Metanephros (tissue), 1 donor: ENCODE data around the gene PRRX2. TPM values are rescaled to one million over a fixed set of nuclear protein-coding genes. Genes with fewer than 3 reads are reported as not detected.

Experiments used
- total RNA-seq: library from RNA; depleted of rRNA; stranded (reverse); fragments of >200 nt; gene quantifications from one replicate; pipeline ENCODE4 v1.2.3, GENCODE V29; 2014

The PRRX2 gene
- 2.1 TPM for total RNA-seq

GRCh38 chr9:129665389-129665775 is at the start of gene PRRX2:
Gene PRRX2, plus strand, starts transcription at chr9:129665647. Its CDS starts 221 bp downstream, at chr9:129665868.

GRCh38 chr9:129620669-129621295 is 44.7 kb upstream of the PRRX2 start, which contains the start of gene C9orf50:
Gene C9orf50, minus strand, starts transcription at chr9:129621101. Its CDS starts 527 bp downstream, at chr9:129620574.

GRCh38 chr9:129626079-129626624 is 39.3 kb upstream of the PRRX2 start, which contains the start of gene NTMT1:
Gene NTMT1, plus strand, starts transcription at chr9:129626163. Its CDS starts 6,541 bp downstream, at chr9:129632704.

GRCh38 chr9:129641750-129642585 is 23.5 kb upstream of the PRRX2 start, which contains the start of gene ASB6:
Gene ASB6, minus strand, starts transcription at chr9:129642151. Its CDS starts 152 bp downstream, at chr9:129641999.

GRCh38 chr9:129752900-129753729 is 87.7 kb downstream of the PRRX2 start, which contains the start of gene PTGES:
Gene PTGES, minus strand, starts transcription at chr9:129753042. Its CDS starts 30 bp downstream, at chr9:129753012.

Other genes starting within 250 kb of the PRRX2 start
- 0.70 TPM for gene C9orf50, start 44.5 kb upstream of the PRRX2 start, total RNA-seq
- gene NTMT1, start 39.5 kb upstream of the PRRX2 start, total RNA-seq = 26.6 TPM
- 17.9 TPM for gene ASB6, start 23.5 kb upstream of the PRRX2 start, total RNA-seq
- gene PTGES, start 87.4 kb downstream of the PRRX2 start, total RNA-seq = 9.1 TPM
- 21.1 TPM for gene TOR1B, start 137.5 kb downstream of the PRRX2 start, total RNA-seq
- gene TOR1A, start 158.5 kb downstream of the PRRX2 start, total RNA-seq = 29.4 TPM
- 36.3 TPM for gene C9orf78, start 169.6 kb downstream of the PRRX2 start, total RNA-seq
- 31.2 TPM for gene USP20, start 169.8 kb downstream of the PRRX2 start, total RNA-seq